Omental fat pad (tissue), 4 donors: ENCODE results near the gene MAJIN. TPM values are rescaled to one million over a fixed set of nuclear protein-coding genes. Genes with fewer than 3 reads are reported as not detected.

Experiments
- ATAC-seq: fragments of 150-250 bp; one replicate; pipeline ENCODE4 v1.9.1; 2016; ENCODE audit warnings: mild to moderate bottlenecking, moderate library complexity; ENCODE audit not compliant: low FRiP score
- DNase-seq: peaks from one replicate; pipeline ENCODE4 v3.0.0-alpha.2; 2019; ENCODE audit warnings: low spot score
- CTCF ChIP-seq, 3 donors: fragments of 450-650 bp; IDR thresholded peaks; one replicate each; pipeline ENCODE4 v1.5.1; 2016 to 2017; ENCODE audit warnings: antibody characterized with exemption in 3 of 3, mild to moderate bottlenecking in 3 of 3, moderate library complexity in 2 of 3
- total RNA-seq, 4 donors: library from RNA; depleted of rRNA; stranded (reverse); fragments of >200 nt; gene quantifications; one replicate each; pipeline ENCODE4 v1.1.0, GENCODE V29; 2016

Gene MAJIN
- not detected for total RNA-seq

DNA sequence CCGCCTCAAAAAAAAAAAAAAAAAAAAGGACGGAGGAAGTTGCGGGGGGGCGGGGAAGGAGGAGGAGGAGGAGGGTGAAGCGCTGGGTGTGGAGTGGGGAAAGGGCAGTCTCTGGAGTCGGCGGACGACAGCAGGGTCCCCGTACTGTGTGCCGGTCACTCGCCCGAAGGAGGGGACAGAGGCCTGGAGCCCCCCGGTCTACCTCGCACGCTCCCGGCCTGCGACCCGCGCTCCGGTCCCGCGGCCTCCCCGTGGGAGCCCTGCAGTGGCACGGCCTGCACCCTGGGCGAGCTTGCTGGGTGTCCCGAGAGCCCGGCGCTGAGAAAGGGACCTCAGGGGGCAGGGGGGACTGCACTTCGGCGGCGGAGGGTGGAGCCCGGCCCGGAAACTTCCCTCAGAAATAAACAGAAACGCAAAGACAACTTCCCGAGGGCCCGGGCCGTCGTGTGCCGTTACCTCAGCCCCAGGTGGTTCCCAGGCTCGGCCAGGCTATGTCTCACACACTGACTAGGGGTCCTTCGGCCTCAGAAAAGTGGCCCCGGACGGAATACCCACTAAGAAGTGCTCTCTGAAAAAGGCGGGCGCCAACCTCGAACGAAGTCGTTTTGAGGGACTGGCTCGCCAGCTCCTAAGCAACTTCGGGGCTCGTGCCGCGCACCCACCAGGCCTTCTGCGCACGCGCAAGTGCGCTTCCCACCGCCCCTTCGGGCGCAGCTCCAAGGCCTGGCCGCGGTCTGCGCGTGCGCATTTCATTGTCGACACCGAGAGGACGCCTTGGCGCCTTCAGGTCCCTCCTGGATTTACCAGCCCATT, at the start of gene MAJIN:
Gene MAJIN, minus strand, starts transcription at position 688 of the 813 bp plus-strand sequence. CDS start 12,703 bp downstream, outside the sequence.
- no peak for TF ChIP-seq CTCF (IDR thresholded peaks at IDR 0.05)
- DNase-seq (peak; percentile 52), ATAC-seq (peak; percentile 76)

GRCh38 chr11:65021509-65021908, 49.6 kb upstream of the MAJIN start:
- no peak for ATAC-seq
- no peak for DNase-seq

DNA sequence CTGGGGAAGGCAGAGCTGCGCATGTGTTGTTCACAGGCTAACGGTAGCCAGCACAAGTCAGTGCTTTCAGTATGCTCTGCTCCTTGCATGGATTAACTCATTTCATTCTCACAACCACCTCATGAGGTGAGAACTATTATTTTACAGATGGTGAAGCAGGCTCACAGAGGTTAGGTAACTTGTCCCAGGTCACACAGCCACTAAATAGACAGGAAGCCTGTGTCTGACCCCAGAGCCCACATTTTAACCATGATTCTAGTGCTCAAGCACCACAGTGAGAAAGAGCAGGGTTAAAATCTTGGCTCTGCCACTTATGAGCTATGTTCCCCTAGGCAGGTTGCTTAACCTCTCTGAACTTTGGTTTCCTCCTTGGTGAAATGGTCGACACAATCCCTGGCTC, 49.1 kb upstream of the MAJIN start:
- DNase-seq: no peak
- TF ChIP-seq CTCF (IDR thresholded peaks at IDR 0.05): no peak
- no peak for ATAC-seq

More at GRCh38 chr11:65021509-65021908, 49.6 kb upstream of the MAJIN start:
- TF ChIP-seq CTCF (IDR thresholded peaks at IDR 0.05): no peak

GRCh38 chr11:65019824-65020223, 47.9 kb upstream of the MAJIN start:
- TF ChIP-seq CTCF (IDR thresholded peaks at IDR 0.05): no peak
- no peak for ATAC-seq
- DNase-seq: no peak

GRCh38 chr11:65017937-65018336, 46.0 kb upstream of the MAJIN start:
- DNase-seq (no peak), ATAC-seq (no peak)
- no peak for TF ChIP-seq CTCF (IDR thresholded peaks at IDR 0.05)

- no peak for DNase-seq
- no peak for TF ChIP-seq CTCF (IDR thresholded peaks at IDR 0.05)
- no peak for ATAC-seq
These were observed 44.8 kb upstream of the MAJIN start for GRCh38 chr11:65016705-65017104.

DNA sequence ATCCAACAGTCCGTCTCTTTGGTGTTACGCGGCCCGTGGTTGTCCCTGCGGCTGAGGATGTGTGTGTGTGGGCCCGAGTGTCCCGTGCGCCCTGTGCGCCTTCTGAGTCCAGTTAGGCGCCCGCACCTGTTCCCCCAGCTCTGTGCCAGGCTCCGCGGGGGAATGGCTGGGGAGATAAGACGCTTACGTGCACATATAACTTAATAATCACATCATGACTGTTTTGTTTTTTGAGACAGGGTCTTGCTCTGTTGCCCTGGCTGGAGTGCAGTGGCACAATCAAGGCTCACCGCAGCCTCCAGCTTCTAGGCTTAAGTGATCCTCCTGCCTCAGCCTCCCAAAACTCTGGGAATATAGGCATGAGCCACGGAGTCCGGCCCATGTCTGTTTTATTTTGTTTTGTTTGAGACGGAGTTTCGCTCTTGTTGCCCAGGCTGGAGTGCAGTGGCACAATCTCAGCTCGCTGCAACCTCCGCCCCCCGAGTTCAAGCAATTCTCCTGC, 42.9 kb upstream of the MAJIN start:
- TF ChIP-seq CTCF (IDR thresholded peaks at IDR 0.05): no peak
- peak; percentile 27 for DNase-seq
- ATAC-seq: no peak
